H1 (cell line): Measurements from ENCODE around the gene OSR1. TPM values are rescaled to one million over a fixed set of nuclear protein-coding genes. Genes with fewer than 3 reads are reported as not detected.

ENCODE experiments used
- E2F6 ChIP-seq: IDR thresholded peaks from 2 replicates; pipeline ENCODE4 v1.6.1; 2012; ENCODE audit warnings: inconsistent platforms
- EZH2 ChIP-seq: fragments of 200-600 bp; sonication (generic); IDR thresholded peaks from 2 replicates; pipeline ENCODE4 v1.7.1; 2012; ENCODE audit warnings: low read depth, mild to moderate bottlenecking, moderate library complexity, low read length, inconsistent platforms; ENCODE audit not compliant: severe bottlenecking
- KDM4A ChIP-seq: IDR thresholded peaks from one replicate; pipeline ENCODE4 v1.7.1; 2012; ENCODE audit warnings: low read depth, mild to moderate bottlenecking, moderate library complexity, low read length, inconsistent platforms; ENCODE audit not compliant: severe bottlenecking
- RNF2 ChIP-seq: fragments of 200-900, 300-1000 bp; sonication (generic); IDR thresholded peaks from 2 replicates; pipeline ENCODE4 v1.7.1; 2016; ENCODE audit warnings: borderline replicate concordance, low read depth, mild to moderate bottlenecking, antibody characterized with exemption, low read length; ENCODE audit not compliant: poor library complexity, severe bottlenecking; ENCODE audit errors: missing control alignments
- SAP30 ChIP-seq: fragments of 300-600 bp; sonication (generic); IDR thresholded peaks from 2 replicates; pipeline ENCODE4 v1.7.1; 2012; ENCODE audit warnings: low read length, moderate library complexity, mild to moderate bottlenecking, inconsistent platforms; ENCODE audit not compliant: insufficient read depth, insufficient replicate concordance
- TAF7 ChIP-seq: optimal IDR thresholded peaks from 2 replicates; pipeline ENCODE3; 2011; ENCODE audit warnings: low read depth, mild to moderate bottlenecking, inconsistent platforms, low read length, moderate library complexity, borderline replicate concordance
- TCF12 ChIP-seq: IDR thresholded peaks from 2 replicates; pipeline ENCODE4 v1.6.1; 2011; ENCODE audit warnings: low read depth, mild to moderate bottlenecking, low read length
- polyA plus RNA-seq, 7 experiments: library from polyadenylated mRNA; depleted of rRNA in 3 of 7; stranded (reverse) in 5 of 7; unstranded in 2 of 7; fragments of >200 nt in 5 of 7; fragments of 200-250 nt in 2 of 7; gene quantifications; 1 replicate in 5 of 7; 2 replicates in 1 of 7; 4 replicates in 1 of 7; pipeline versions ENCODE4 v1.2.1 to v1.2.3, GENCODE V29; 2011 to 2013; ENCODE audit warnings: missing spikeins in 2 of 7, mixed read lengths in 2 of 7
- total RNA-seq: library from RNA; stranded (reverse); fragmentation: NEBNext Ultra II Directional; extraction: Animal tissue kit (Norgen Biotek cat#: 25700); gene quantifications from 2 replicates; pipeline ENCODE4 v1.2.1, GENCODE V29; 2021

The OSR1 gene
- total and polyA plus RNA-seq, 2 of the 8 experiments (the other 6 are each of a cell fraction or from before 2014, with no cell fraction given) = 0.05 to 0.22 TPM

- peak; percentile 30 for TF ChIP-seq KDM4A
- TF ChIP-seq RNF2 = peak; percentile 74
- no peak for TF ChIP-seq SAP30
- peak; percentile 94 for TF ChIP-seq EZH2
- TF ChIP-seq E2F6 = 0 out of 2 replicates have a peak, but pooled peaks have one; percentile 22
- TF ChIP-seq TAF7 = no peak
- TF ChIP-seq TCF12 = 0 out of 2 replicates have a peak, but pooled peaks have one; percentile 74
Measured at GRCh38 chr2:19352946-19353720, 5.3 kb downstream of the OSR1 start (continued).
